CD14-positive monocyte (primary cell): Measurements from ENCODE around the gene SLC1A2. TPM values are rescaled to one million over a fixed set of nuclear protein-coding genes. Genes with fewer than 3 reads are reported as not detected.

Experiments used
- DNase-seq, 3 donors: peaks; one replicate each; pipeline ENCODE4 v3.0.0-alpha.2; 2011 to 2022
- H2AFZ ChIP-seq: 2 replicates; pipeline ENCODE4 v1.6.0; 2012; ENCODE audit warnings: mild to moderate bottlenecking, low read depth, low read length, inconsistent platforms; ENCODE audit not compliant: insufficient read depth, poor library complexity, severe bottlenecking
- H3K27ac ChIP-seq, 2 donors: 1 replicate in 1 of 2; 2 replicates in 1 of 2; pipeline ENCODE4 v1.5.1; 2012 to 2013; ENCODE audit warnings: low read length in 2 of 2, control low read depth in 1 of 2, inconsistent platforms in 1 of 2, low read depth in 1 of 2, mild to moderate bottlenecking in 1 of 2
- H3K27me3 ChIP-seq, 2 donors: one replicate each; pipeline versions ENCODE4 v1.6.0 to v1.6.1; 2011 to 2013; ENCODE audit warnings: low read length in 2 of 2; ENCODE audit not compliant: control insufficient read depth in 2 of 2, insufficient read depth in 2 of 2
- H3K36me3 ChIP-seq, 2 donors: replicated peaks in 1 of 2; 1 replicate in 1 of 2; 2 replicates in 1 of 2; pipeline versions ENCODE4 v1.5.1 to v1.6.1; 2012 to 2013; ENCODE audit warnings: low read length in 2 of 2, control low read depth in 1 of 2, inconsistent platforms in 1 of 2, mild to moderate bottlenecking in 1 of 2; ENCODE audit not compliant: insufficient read depth in 2 of 2, control insufficient read depth in 1 of 2
- H3K4me1 ChIP-seq, 2 donors: 1 replicate in 1 of 2; 2 replicates in 1 of 2; pipeline versions ENCODE4 v1.5.1 to v1.6.1; 2012 to 2013; ENCODE audit warnings: low read length in 2 of 2, control low read depth in 1 of 2, inconsistent platforms in 1 of 2, mild to moderate bottlenecking in 1 of 2, moderate library complexity in 1 of 2; ENCODE audit not compliant: insufficient read depth in 2 of 2, control insufficient read depth in 1 of 2
- H3K4me2 ChIP-seq: replicated peaks from 2 replicates; pipeline ENCODE3; 2012; ENCODE audit warnings: low read length, moderate library complexity, mild to moderate bottlenecking; ENCODE audit not compliant: poor library complexity, severe bottlenecking; ENCODE audit errors: extremely low read depth
- H3K4me3 ChIP-seq, 3 experiments: fragments of 200-600 bp in 1 of 3; sonication (generic) in 1 of 3; replicated peaks in 1 of 3; 1 replicate in 2 of 3; 2 replicates in 1 of 3; pipeline ENCODE4 v1.5.1; 2011 to 2013; ENCODE audit warnings: low read length in 3 of 3, mild to moderate bottlenecking in 3 of 3, control low read depth in 2 of 3, low read depth in 2 of 3, inconsistent platforms in 1 of 3, moderate library complexity in 1 of 3
- H3K79me2 ChIP-seq: 2 replicates; pipeline ENCODE4 v1.6.0; 2012; ENCODE audit warnings: mild to moderate bottlenecking, control low read depth, inconsistent platforms, low read length, moderate library complexity; ENCODE audit not compliant: insufficient read depth
- H3K9ac ChIP-seq: 2 replicates; pipeline ENCODE4 v1.6.0; 2017; ENCODE audit warnings: low read length, mild to moderate bottlenecking; ENCODE audit not compliant: insufficient read depth, poor library complexity, severe bottlenecking
- H3K9me3 ChIP-seq, 2 donors: replicated peaks in 1 of 2; 1 replicate in 1 of 2; 2 replicates in 1 of 2; pipeline versions ENCODE4 v1.5.1 to v1.6.1; 2012 to 2013; ENCODE audit warnings: low read length in 2 of 2, control low read depth in 1 of 2; ENCODE audit not compliant: control insufficient read depth in 1 of 2, insufficient read depth in 1 of 2
- H4K20me1 ChIP-seq: 2 replicates; pipeline ENCODE4 v1.6.0; 2012; ENCODE audit warnings: mild to moderate bottlenecking, low read length, control low read depth, moderate library complexity; ENCODE audit not compliant: insufficient read depth
- H3K27ac Mint-ChIP-seq, 7 donors: one replicate each; pipeline ENCODE4 v1.8.0; 2020; ENCODE audit warnings: mild to moderate bottlenecking in 7 of 7, mixed read lengths in 7 of 7, moderate library complexity in 6 of 7, inconsistent platforms in 2 of 7
- H3K27me3 Mint-ChIP-seq, 3 donors: one replicate each; pipeline ENCODE4 v1.8.0; 2021 to 2022; ENCODE audit warnings: low read depth in 3 of 3, mild to moderate bottlenecking in 3 of 3, mixed read lengths in 3 of 3, moderate library complexity in 3 of 3, inconsistent platforms in 1 of 3
- H3K36me3 Mint-ChIP-seq, 2 donors: one replicate each; pipeline ENCODE4 v1.8.0; 2020; ENCODE audit warnings: mixed read lengths in 2 of 2, inconsistent platforms in 1 of 2, mild to moderate bottlenecking in 1 of 2
- H3K4me1 Mint-ChIP-seq: one replicate; pipeline ENCODE4 v1.8.0; 2020; ENCODE audit warnings: mild to moderate bottlenecking, mixed read lengths
- H3K4me3 Mint-ChIP-seq, 2 donors: one replicate each; pipeline ENCODE4 v1.8.0; 2020; ENCODE audit warnings: mild to moderate bottlenecking in 2 of 2, mixed read lengths in 2 of 2, moderate library complexity in 1 of 2
- H3K9me3 Mint-ChIP-seq, 7 donors: one replicate each; pipeline ENCODE4 v1.8.0; 2020 to 2022; ENCODE audit warnings: mixed read lengths in 7 of 7, mild to moderate bottlenecking in 6 of 7, moderate library complexity in 6 of 7, inconsistent platforms in 2 of 7
- WGBS: methylation state at CpG from one replicate; pipeline ENCODE4 v1.1.5; 2013; ENCODE audit warnings: missing lambda C conversion rate; ENCODE audit not compliant: insufficient coverage; 5-methylcytosine and 5-hydroxymethylcytosine counted together
- intact Hi-C, 2 donors: fragments of 100-400 bp; cut with micrococcal nuclease; formaldehyde crosslinking; loops; one replicate each; pipeline versions ENCODE4 v1.15.0 to v1.15.1; 2023
- polyA plus RNA-seq, 3 donors: library from polyadenylated mRNA; depleted of rRNA in 1 of 3; unstranded in 2 of 3; stranded (reverse) in 1 of 3; fragments of 300-500 nt in 2 of 3; fragments of >200 nt in 1 of 3; fragmentation: Illumina TruSeq in 2 of 3; gene quantifications; 1 replicate in 2 of 3; 2 replicates in 1 of 3; pipeline ENCODE4 v1.2.3, GENCODE V29; 2012 to 2021
- TF ChIP-seq, protein P1 (sequence below): fragments of 200-600 bp; IDR thresholded peaks from one replicate; pipeline ENCODE4 v1.8.0; 2022; ENCODE audit warnings: antibody characterized with exemption, mild to moderate bottlenecking

SLC1A2 gene
- polyA plus RNA-seq, 3 donors, result 0.07 TPM; not detected in 2

DNA sequence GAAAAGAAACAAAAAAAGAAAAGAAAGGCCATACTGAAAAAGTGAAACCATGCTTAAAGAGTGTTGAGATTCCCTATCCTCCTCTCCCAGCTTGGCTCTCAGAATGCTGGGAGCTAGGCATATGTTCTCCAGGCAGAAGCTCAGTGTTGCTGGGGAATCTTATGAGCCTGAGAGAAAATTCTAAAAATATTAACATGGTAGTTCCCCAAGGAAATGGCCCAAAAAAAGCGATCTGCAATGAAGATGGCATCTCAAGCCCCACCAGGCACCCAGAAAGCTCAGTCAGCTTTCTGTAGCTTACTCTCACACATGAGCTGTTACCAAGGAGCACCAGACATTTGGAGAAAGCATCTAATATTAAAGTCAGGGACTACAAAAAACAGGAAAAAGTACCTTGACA, 185.8 kb downstream of the SLC1A2 start:
- intact Hi-C loops, result no loop called here
- Histone ChIP-seq H3K36me3 (peaks cover 31 to 44% of the 10 kb centered on the region in 2 donors), H4K20me1 (no peaks in the 10 kb centered on the region), H2AFZ (no peak overlapping the region), H3K9ac (no peak overlapping the region), H3K4me3 (no peak overlapping the region), H3K27ac (no peak overlapping the region), H3K27me3 (no peaks in the 10 kb centered on the region), H3K4me1 (peaks cover 34 to 38% of the 10 kb centered on the region in 2 donors), H3K4me2 (no peak overlapping the region), H3K9me3 (no peaks in the 10 kb centered on the region), H3K79me2 (peaks cover 5% of the 10 kb centered on the region)
- H3K27ac Mint-ChIP-seq, result peak overlapping the region in 4 of 7 donors; percentile 37 to 63 (median 57)
- peaks cover 35 to 42% of the 10 kb centered on the region in 2 donors for H3K36me3 Mint-ChIP-seq
- no peak for DNase-seq
- no peaks in the 10 kb centered on the region for H3K27me3 Mint-ChIP-seq
- H3K9me3 Mint-ChIP-seq, result peaks cover 0 to 7% (median 2%) of the 10 kb centered on the region in 7 donors
- TF ChIP-seq, protein P1, sequence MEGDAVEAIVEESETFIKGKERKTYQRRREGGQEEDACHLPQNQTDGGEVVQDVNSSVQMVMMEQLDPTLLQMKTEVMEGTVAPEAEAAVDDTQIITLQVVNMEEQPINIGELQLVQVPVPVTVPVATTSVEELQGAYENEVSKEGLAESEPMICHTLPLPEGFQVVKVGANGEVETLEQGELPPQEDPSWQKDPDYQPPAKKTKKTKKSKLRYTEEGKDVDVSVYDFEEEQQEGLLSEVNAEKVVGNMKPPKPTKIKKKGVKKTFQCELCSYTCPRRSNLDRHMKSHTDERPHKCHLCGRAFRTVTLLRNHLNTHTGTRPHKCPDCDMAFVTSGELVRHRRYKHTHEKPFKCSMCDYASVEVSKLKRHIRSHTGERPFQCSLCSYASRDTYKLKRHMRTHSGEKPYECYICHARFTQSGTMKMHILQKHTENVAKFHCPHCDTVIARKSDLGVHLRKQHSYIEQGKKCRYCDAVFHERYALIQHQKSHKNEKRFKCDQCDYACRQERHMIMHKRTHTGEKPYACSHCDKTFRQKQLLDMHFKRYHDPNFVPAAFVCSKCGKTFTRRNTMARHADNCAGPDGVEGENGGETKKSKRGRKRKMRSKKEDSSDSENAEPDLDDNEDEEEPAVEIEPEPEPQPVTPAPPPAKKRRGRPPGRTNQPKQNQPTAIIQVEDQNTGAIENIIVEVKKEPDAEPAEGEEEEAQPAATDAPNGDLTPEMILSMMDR, result no peak
- H3K4me3 Mint-ChIP-seq, result no peak overlapping the region
- peaks cover 42% of the 10 kb centered on the region for H3K4me1 Mint-ChIP-seq
- 86% methylated on average over 1 of the region's 1 CpG for WGBS

DNA sequence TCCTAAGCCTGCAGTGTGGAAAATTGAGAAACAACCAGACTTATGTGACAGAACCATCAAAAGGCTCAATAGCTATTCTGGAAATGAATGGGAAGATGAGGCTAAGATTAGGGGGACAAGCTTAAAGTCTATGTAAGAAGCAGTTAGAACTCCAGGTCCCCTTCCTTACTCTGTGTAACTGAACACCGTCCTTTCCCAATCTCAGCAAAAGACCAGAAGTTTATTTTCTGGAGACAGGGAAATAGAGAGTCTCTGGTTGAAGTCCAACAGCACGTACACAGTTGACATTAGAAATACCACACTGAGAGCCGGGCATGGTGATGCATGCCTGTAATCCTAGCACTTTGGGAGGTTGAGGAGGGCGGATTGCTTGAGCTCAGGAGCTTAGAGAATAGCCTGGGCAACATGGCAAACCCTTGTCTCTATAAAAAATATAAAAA, 186.4 kb downstream of the SLC1A2 start:
- Mint-ChIP-seq H3K36me3 (peaks cover 37 to 48% of the 10 kb centered on the region in 2 donors), H3K9me3 (peaks cover 0 to 7% (median 2%) of the 10 kb centered on the region in 7 donors), H3K27ac (no peak overlapping the region), H3K27me3 (no peaks in the 10 kb centered on the region), H3K4me3 (no peak overlapping the region), H3K4me1 (peaks cover 43% of the 10 kb centered on the region)
- Histone ChIP-seq H3K9me3 (no peaks in the 10 kb centered on the region), H3K79me2 (peaks cover 5% of the 10 kb centered on the region), H2AFZ (no peak overlapping the region), H4K20me1 (no peaks in the 10 kb centered on the region), H3K9ac (no peak overlapping the region), H3K4me2 (no peak overlapping the region), H3K4me3 (no peak overlapping the region), H3K27ac (no peak overlapping the region), H3K27me3 (no peaks in the 10 kb centered on the region), H3K36me3 (peaks cover 31 to 44% of the 10 kb centered on the region in 2 donors), H3K4me1 (peaks cover 35 to 38% of the 10 kb centered on the region in 2 donors)
- TF ChIP-seq, protein P1, result no peak
- DNase-seq, result no peak
- 100% methylated on average over 2 of the region's 4 CpGs for WGBS
- intact Hi-C loops, result no loop called here
